HepG2 (cell line): ENCODE results near the gene RBM14. TPM values are rescaled to one million over a fixed set of nuclear protein-coding genes. Genes with fewer than 3 reads are reported as not detected.

Experiments used
- CBFB ChIP-seq: sonication (generic); formaldehyde crosslinking; IDR thresholded peaks from 2 replicates; pipeline ENCODE4 v1.4.0; 2020; ENCODE audit warnings: missing genetic modification reagents
- CHD2 ChIP-seq: IDR thresholded peaks from 2 replicates; pipeline ENCODE4 v1.6.1; 2011; ENCODE audit warnings: low read depth, low read length, improper control_type of control experiment
- E2F1 ChIP-seq: sonication (generic); formaldehyde crosslinking; IDR thresholded peaks from 2 replicates; pipeline ENCODE4 v1.5.0; 2020; ENCODE audit warnings: missing genetic modification reagents
- ELF1 ChIP-seq: sonication (generic); formaldehyde crosslinking; IDR thresholded peaks from 2 replicates; pipeline ENCODE4 v1.4.0; 2020; ENCODE audit warnings: missing genetic modification reagents
- HMG20A ChIP-seq: IDR thresholded peaks from 2 replicates; pipeline ENCODE4 v1.6.1; 2016; ENCODE audit warnings: borderline replicate concordance
- PHF21A ChIP-seq: sonication (generic); formaldehyde crosslinking; IDR thresholded peaks from 2 replicates; pipeline ENCODE4 v1.5.0; 2020; ENCODE audit warnings: mild to moderate bottlenecking, missing genetic modification reagents
- POLR2G ChIP-seq: fragments of 200-400 bp; formaldehyde crosslinking; IDR thresholded peaks from 2 replicates; pipeline ENCODE4 v1.6.1; 2018; ENCODE audit warnings: mild to moderate bottlenecking, low read depth, low read length, moderate library complexity
- PRDM15 ChIP-seq: sonication (generic); formaldehyde crosslinking; IDR thresholded peaks from 2 replicates; pipeline ENCODE4 v1.4.0; 2020; ENCODE audit warnings: missing genetic modification reagents
- RNF2 ChIP-seq: fragments of 450-650 bp; conservative IDR thresholded peaks from 2 replicates; pipeline ENCODE4 v1.6.1; 2016; ENCODE audit warnings: low read depth
- TEF ChIP-seq: sonication (generic); formaldehyde crosslinking; IDR thresholded peaks from 2 replicates; pipeline ENCODE4 v1.5.0; 2020; ENCODE audit warnings: missing genetic modification reagents
- TFE3 ChIP-seq: IDR thresholded peaks from 2 replicates; pipeline ENCODE4 v1.6.1; 2016
- THAP11 ChIP-seq: IDR thresholded peaks from 2 replicates; pipeline ENCODE4 v1.6.1; 2016; ENCODE audit warnings: missing biosample characterization, missing genetic modification reagents
- ZBTB44 ChIP-seq: sonication (generic); formaldehyde crosslinking; IDR thresholded peaks from 2 replicates; pipeline ENCODE4 v1.4.0; 2020; ENCODE audit warnings: missing genetic modification reagents
- ZC3H13 ChIP-seq: sonication (generic); formaldehyde crosslinking; IDR thresholded peaks from 2 replicates; pipeline ENCODE4 v1.8.1; 2023; ENCODE audit warnings: mild to moderate bottlenecking, missing genetic modification reagents, moderate library complexity
- ZC3H4 ChIP-seq: sonication (generic); formaldehyde crosslinking; IDR thresholded peaks from 2 replicates; pipeline ENCODE4 v1.4.0; 2020; ENCODE audit warnings: missing genetic modification reagents, borderline replicate concordance
- ZNF224 ChIP-seq: sonication (generic); formaldehyde crosslinking; IDR thresholded peaks from 2 replicates; pipeline ENCODE4 v1.5.0; 2020; ENCODE audit warnings: mild to moderate bottlenecking, missing genetic modification reagents
- ZNF44 ChIP-seq: sonication (generic); formaldehyde crosslinking; IDR thresholded peaks from 2 replicates; pipeline ENCODE4 v1.5.1; 2020; ENCODE audit warnings: mild to moderate bottlenecking, missing genetic modification reagents
- ZNF704 ChIP-seq: sonication (generic); formaldehyde crosslinking; IDR thresholded peaks from 2 replicates; pipeline ENCODE4 v1.8.1; 2023; ENCODE audit warnings: mild to moderate bottlenecking, inconsistent platforms, moderate library complexity, missing genetic modification reagents, borderline replicate concordance
- ZNF713 ChIP-seq: sonication (generic); formaldehyde crosslinking; IDR thresholded peaks from 2 replicates; pipeline ENCODE4 v1.4.0; 2020; ENCODE audit warnings: mild to moderate bottlenecking, missing genetic modification reagents
- polyA plus RNA-seq, 8 experiments: library from polyadenylated mRNA; depleted of rRNA in 3 of 8; stranded (reverse) in 7 of 8; unstranded in 1 of 8; fragments of >200 nt; fragmentation: Illumina TruSeq in 4 of 8; extraction: Trizol in 4 of 8; gene quantifications; 2 replicates each; pipeline versions ENCODE4 v1.2.1 to v1.2.3, GENCODE V29; 2011 to 2016; ENCODE audit warnings: low read depth in 4 of 8, missing spikeins in 1 of 8, mixed read lengths in 1 of 8; ENCODE audit not compliant: insufficient read depth in 1 of 8
- total RNA-seq, 5 experiments: library from RNA; depleted of rRNA; stranded (reverse); fragments of >200 nt; fragmentation: Illumina TruSeq; extraction: Trizol; gene quantifications; 2 replicates each; pipeline ENCODE4 v1.2.3, GENCODE V29; 2016; ENCODE audit warnings: low read depth in 1 of 5

Gene RBM14
- total and polyA plus RNA-seq, 2 of the 13 experiments (the other 11 are each of a cell fraction or from before 2014, with no cell fraction given), result 12.7 to 44.1 TPM

- peak; percentile 21; the same call in 1 of the 2 replicates for TF ChIP-seq TFE3 (CRISPR knock-in tag)
- no peak; the same call in 1 of the 2 replicates for TF ChIP-seq CHD2
- TF ChIP-seq PRDM15 (CRISPR knock-in tag), result no peak
- TF ChIP-seq TEF, result no peak
- no peak for TF ChIP-seq ZBTB44 (CRISPR knock-in tag)
- TF ChIP-seq PHF21A, result peak; percentile 74
- peak; percentile 71; the same call in 1 of the 2 replicates for TF ChIP-seq ZNF224 (CRISPR knock-in tag)
- no peak for TF ChIP-seq HMG20A (CRISPR knock-in tag)
- peak; percentile 19; the same call in 1 of the 2 replicates for TF ChIP-seq CBFB (CRISPR knock-in tag)
- no peak for TF ChIP-seq ZNF44
- TF ChIP-seq E2F1, result peak; percentile 53
- TF ChIP-seq ZC3H13, result peak; percentile 69; the same call in 1 of the 2 replicates
- peak; percentile 77; the same call in 1 of the 2 replicates for TF ChIP-seq ZNF704 (CRISPR knock-in tag)
- TF ChIP-seq ZNF713 (CRISPR knock-in tag), result no peak
- 0 out of 2 replicates have a peak, but pooled peaks have one; percentile 11 for TF ChIP-seq ZC3H4 (CRISPR knock-in tag)
- no peak for TF ChIP-seq ELF1 (CRISPR knock-in tag)
- 0 out of 2 replicates have a peak, but pooled peaks have one; percentile 50 for TF ChIP-seq RNF2
- TF ChIP-seq THAP11 (CRISPR knock-in tag), result peak; percentile 74
- peak; percentile 97 for TF ChIP-seq POLR2G
Observed at GRCh38 chr11:66638177-66639065, 22.0 kb downstream of the RBM14 start, which contains the start of gene RBM4 (continued).
